OCI-M2 (cell line): ENCODE measurements around the gene GABRQ.
"Not testable (repeated sequence)": the region's sequence is repeated elsewhere in the genome, so short reads cannot be mapped to it uniquely, and the experiment has no call there.

Experiments used
- DNase-seq: peaks from one replicate; lab custom pipeline; 2025; ENCODE audit not compliant: unreplicated experiment; lab: John Stamatoyannopoulos, UW

GABRQ gene

DNA sequence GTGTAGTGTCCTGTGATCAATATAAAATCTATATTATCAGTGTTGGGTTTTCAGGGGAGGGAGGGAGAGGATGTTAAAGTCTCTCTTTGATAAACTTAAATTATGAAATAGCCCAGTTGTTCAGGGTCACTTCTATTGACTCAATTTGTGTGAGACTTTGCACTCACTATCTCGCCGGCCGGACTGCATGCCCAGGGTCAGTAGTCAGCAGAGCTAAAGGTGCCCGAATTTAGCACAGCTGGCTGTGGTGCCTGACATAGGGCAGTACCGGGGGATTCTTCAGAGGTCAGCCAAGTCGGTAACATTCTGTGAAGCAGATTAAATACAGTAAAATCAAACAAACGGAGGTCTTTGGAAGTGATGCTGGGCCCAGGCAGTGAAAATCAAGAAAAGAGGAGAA is 19.2 kb downstream of the GABRQ start:
- DNase-seq, result no peak

DNA sequence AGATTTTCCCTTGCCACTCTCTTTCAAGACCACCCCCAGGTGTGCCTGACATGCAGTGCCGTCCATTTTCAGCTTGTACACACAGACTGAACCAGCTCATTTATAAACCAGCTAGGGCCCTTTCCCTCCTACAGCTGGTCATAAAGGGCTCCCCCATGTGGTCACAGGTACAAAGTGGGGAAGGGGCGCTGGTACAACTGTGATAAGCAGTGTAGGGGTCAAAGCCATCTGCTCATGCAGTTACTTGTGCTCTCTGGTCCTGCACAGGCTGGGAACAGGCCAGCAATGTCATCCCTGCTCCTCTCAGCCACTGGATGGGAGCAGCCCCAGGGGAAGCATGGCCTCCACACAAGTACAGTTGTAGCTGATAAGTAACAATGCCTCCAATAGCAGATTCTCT is 20.6 kb downstream of the GABRQ start:
- no peak for DNase-seq

DNA sequence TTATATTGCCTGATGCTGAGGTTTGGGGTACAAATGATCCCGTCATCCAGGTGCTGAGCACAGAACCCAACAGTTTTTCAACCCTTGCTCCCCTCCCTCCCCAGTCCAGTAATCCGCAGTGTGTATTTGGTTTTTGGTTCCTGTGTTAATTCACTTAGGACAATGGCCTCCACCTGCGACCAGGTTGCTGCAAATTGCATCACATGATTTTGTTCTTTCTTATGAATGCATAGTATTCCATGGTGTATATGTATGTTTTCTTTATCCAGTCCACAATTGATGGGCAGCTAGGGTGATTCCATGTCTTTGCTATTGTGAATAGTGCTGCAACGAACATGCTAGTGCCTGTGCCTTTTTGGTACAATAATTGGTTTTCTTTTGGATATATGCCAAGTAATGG is 25.4 kb downstream of the GABRQ start:
- no peak for DNase-seq

GRCh38 chrX:152674135-152674534 is 36.4 kb downstream of the GABRQ start:
- DNase-seq, result no peak

- not testable (repeated sequence) for DNase-seq
Observed at GRCh38 chrX:152674652-152675051, 37.0 kb downstream of the GABRQ start.

DNA sequence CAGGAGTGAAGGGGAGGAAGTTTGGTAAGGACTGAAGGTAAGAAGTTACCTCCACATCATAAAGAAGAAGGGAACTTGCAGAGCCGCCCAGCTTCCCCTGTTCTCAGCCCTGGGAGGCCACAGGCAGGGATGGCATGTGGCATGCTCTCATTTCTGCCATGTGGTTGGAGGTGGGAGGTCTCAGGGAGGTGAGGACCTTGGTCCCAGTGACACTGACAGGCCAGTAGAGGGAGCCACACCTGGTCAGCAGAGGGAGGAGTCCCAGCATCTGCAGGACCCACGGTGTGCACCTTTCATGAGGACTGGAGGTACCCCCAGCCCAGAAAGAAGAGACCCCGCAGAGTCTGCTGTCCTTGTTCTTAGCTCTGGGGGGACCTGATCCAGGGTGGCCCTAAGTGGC is 43.3 kb downstream of the GABRQ start:
- DNase-seq, result not testable (repeated sequence)

GRCh38 chrX:152697952-152698931 is 60.5 kb downstream of the GABRQ start, which contains the start of gene MAGEA3:
Gene MAGEA3, plus strand, starts transcription at chrX:152698794. Its CDS starts 2,039 bp downstream, at chrX:152700833.
- not testable (repeated sequence) for DNase-seq

GRCh38 chrX:152700390-152700789 is 62.7 kb downstream of the GABRQ start:
- not testable (repeated sequence) for DNase-seq

DNA sequence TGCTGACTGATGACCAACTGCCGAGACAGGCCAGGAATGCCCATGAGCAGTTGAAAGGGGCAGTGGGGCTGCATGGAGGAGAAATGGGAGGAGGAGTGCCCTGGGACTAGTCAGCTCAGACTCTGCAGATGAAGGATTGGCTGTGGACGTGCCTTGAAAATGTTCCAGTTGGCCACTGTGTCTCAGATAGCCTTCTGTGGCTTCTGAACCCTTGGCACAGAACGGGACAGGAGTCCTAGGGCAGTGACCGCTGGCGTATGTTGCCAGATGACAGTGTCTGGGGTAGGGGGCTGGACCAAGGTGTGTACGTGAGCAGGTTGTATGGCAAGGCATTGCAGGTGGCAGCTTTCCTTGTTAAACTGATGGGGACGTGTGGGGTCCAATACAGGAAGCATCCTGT is 68.8 kb downstream of the GABRQ start:
- DNase-seq, result not testable (repeated sequence)
